B cell (primary cell): ENCODE data around the gene VTCN1.

ENCODE experiments used
- EZH2 ChIP-seq: IDR thresholded peaks from 2 replicates; pipeline ENCODE4 v1.6.1; 2012; ENCODE audit warnings: borderline replicate concordance, low read depth, mild to moderate bottlenecking, moderate library complexity, low read length; ENCODE audit not compliant: insufficient read depth, poor library complexity, severe bottlenecking
- TF ChIP-seq, protein P1 (sequence below): fragments of 200-600 bp; IDR thresholded peaks from one replicate; pipeline ENCODE4 v1.8.0; 2022; ENCODE audit warnings: antibody characterized with exemption, mild to moderate bottlenecking

DNA sequence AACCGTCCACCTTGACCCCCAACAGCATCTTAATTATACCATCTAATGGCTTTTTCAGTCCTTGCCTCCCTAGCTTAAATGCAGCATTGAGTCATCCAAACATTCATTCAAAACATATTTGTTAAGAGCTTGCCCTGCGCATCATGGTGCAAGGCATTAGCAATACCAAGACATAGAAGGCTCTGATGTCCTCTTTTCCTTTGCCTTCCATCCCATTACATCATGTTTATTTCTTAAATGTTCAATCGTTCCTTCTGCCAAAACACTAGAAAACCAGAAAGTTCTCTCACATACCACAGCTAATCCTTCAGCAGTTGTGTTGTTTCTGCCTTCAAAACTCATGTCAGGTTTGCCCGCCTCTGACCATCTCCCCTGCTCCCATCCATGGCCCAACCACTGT is 29.8 kb upstream of the VTCN1 start:
- TF ChIP-seq, protein P1, sequence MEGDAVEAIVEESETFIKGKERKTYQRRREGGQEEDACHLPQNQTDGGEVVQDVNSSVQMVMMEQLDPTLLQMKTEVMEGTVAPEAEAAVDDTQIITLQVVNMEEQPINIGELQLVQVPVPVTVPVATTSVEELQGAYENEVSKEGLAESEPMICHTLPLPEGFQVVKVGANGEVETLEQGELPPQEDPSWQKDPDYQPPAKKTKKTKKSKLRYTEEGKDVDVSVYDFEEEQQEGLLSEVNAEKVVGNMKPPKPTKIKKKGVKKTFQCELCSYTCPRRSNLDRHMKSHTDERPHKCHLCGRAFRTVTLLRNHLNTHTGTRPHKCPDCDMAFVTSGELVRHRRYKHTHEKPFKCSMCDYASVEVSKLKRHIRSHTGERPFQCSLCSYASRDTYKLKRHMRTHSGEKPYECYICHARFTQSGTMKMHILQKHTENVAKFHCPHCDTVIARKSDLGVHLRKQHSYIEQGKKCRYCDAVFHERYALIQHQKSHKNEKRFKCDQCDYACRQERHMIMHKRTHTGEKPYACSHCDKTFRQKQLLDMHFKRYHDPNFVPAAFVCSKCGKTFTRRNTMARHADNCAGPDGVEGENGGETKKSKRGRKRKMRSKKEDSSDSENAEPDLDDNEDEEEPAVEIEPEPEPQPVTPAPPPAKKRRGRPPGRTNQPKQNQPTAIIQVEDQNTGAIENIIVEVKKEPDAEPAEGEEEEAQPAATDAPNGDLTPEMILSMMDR, result no peak
- no peak for TF ChIP-seq EZH2
